Stimulated activated CD8-positive, alpha-beta memory T cell treated with anti-CD3 and anti-CD28 coated beads, Interleukin-15, amount 100 ng/mL, for 24 hours (primary cell): Measurements from ENCODE around the gene NFE2L2.
"Not testable (repeated sequence)": the region's sequence is repeated elsewhere in the genome, so short reads cannot be mapped to it uniquely, and the experiment has no call there.

ENCODE experiments used
- DNase-seq: peaks from one replicate; pipeline ENCODE4 v3.0.0-alpha.2; 2020; ENCODE audit warnings: low read depth

The NFE2L2 gene

DNA sequence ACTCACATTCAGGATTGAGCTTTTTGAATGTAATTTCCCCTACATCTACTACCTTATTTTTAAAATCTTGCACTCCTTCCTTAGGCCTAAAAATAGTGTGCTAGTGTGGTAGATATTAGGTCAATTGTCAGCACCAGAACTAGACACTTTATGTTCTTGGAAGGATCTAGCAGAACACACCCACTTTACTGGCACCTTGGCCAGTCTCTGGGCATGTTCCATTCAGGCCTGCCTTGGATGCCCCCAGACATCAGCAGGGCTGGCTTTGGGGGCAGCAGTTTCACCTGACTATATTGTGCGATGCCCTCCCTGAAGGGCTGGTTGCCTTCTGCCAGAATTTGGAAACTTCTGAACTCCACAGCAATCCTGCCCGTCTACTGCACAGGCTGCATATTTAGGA is 15.3 kb upstream of the NFE2L2 start:
- DNase-seq = no peak

DNA sequence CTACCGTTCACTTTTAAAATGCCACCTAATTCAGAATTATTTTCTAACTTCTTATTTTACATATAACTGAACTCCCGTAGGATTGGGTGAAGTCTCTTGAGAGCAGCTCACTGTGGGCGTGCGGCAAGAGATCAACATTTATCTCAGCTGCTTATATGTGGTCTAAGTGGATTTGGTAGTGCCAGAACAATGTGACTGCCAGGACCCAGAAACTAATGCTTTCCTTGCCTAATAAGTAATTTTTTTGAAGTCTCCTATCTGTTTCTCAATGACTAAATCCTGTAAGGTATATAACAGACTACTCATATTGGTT is 11.2 kb upstream of the NFE2L2 start:
- DNase-seq = no peak

DNA sequence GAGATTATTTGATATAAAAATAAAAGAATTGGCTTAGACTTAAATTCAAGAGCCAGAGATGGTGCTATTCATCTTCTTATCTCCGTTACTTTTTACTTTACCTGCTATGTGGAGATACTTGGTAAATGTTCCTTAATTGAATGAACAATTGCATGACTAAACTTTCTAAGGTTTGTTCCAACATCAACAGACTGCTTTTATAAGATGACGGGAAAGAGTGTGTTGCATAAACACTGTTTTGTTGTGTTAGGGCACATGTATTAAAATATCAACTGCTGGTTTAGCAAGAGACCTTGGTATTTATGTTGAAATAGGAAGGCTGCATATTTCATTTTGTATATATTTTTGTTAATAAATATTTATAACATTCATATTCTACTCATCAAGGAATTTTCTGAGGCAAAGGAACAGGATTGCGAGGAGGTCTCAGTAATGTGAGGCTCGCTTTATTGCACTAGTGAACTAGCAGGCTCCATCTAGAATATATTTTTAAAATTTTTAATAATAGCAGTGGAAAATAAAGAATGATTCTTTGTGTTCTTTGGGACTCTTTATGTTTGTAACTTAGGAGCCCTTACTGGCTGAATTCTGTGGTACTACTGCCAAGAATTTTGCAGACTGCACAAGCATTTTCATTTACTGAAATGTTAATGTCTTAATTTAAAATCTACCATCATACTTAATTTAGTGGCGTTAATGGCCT is 10.7 kb upstream of the NFE2L2 start:
- DNase-seq = no peak

DNA sequence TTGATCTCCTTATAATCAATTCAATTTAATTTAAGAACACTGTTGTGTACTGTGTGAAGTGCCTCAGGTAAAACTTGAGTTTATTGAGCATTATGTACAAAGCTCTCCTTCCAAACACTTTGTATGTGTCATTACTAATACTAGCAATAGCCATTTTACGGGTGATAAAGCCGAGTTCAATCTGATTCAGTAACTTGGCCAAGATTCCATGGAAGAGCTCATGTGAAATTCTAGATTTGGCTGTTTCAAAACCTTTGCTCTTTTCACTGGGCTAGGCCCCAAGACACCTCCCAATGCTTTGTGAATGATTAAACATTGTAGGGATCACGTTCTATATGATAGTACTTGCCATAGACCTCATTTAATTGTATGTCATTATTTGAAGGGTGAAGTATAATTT is 8.9 kb upstream of the NFE2L2 start:
- DNase-seq = no peak

DNA sequence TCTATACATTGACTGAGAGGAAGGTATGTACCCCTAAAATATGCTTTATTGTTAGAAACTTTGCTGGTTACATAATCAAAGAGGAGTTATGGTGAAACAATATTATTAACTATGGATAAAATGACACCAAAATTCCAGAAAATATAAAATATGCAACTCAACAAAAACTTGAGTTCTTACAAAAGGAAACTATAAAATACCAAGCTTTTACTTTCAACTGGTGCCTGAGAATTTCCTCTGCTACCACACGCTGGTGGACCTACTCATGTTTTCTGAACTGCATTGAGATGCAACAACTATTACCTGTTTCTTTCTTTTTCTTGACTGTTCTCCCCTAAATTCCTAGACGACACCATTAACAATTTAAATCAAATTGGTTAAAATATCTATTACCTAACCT is 8.2 kb upstream of the NFE2L2 start:
- no peak for DNase-seq

DNA sequence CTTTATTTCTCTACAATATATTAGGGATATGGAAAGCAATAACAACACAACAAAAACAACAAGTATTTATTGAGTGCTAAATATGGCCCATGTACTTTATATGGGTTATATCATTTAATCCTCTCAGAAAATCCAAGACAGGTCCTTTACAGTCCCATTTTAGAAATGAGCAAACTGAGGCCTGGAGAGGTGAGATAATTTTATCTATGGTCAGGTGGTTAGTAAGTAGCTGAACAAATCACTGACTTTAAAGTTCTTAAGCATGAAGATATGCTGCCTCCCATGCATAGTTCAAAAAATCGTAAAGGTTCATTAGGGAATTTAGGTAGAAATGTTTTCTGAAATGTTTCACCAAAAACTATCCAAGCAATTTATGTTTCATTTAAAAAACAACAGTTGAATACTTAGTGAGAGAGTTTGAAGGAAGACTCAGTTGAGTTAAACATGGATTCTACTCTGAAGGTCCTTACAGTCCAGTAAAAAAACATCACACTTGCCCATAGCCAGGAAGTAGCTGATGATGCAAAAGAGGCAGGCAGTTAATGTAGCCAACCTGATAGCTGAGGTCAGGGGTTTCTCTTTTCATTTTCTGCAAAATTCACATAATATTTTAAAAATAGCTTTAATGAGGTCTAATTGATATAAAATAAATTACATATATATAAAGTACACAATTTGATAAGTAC is 7.6 kb upstream of the NFE2L2 start:
- DNase-seq = no peak

DNA sequence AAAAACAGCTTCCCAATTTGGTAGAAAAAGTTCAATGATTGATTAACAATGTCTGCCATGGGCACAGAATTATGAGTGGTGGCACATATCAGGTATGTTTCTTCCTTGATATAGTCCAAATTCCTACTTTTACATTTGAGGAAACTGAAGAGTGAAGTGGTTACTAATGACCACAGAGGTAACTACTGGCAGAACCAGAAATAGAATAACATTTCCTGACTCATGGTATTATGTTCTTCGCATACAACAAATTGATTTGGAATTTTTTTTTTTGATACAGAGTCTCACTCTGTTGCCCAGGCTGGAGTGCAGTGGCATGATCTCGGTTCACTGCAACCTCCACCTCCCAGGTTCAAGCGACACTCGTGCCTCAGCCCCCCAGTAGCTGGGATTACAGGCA is 6.0 kb upstream of the NFE2L2 start:
- no peak for DNase-seq

DNA sequence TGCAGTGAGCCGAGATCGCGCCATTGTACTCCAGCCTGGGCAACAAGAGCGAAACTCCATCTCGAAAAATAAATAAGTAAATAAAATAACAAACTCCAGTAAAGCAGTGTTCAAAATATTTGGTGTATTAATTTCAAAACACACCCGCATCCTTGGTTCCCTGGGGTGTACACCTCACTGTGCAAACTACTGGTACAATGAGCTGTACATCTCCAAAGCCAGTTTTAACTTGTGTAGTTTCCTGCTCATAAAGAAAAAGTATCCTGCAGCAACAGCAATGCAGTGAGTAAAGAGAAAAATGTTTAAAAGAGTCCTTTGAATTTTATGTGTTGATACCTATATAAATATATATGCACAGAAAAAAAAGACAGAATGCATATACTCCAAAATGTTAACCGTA is 4.4 kb upstream of the NFE2L2 start:
- no peak for DNase-seq

DNA sequence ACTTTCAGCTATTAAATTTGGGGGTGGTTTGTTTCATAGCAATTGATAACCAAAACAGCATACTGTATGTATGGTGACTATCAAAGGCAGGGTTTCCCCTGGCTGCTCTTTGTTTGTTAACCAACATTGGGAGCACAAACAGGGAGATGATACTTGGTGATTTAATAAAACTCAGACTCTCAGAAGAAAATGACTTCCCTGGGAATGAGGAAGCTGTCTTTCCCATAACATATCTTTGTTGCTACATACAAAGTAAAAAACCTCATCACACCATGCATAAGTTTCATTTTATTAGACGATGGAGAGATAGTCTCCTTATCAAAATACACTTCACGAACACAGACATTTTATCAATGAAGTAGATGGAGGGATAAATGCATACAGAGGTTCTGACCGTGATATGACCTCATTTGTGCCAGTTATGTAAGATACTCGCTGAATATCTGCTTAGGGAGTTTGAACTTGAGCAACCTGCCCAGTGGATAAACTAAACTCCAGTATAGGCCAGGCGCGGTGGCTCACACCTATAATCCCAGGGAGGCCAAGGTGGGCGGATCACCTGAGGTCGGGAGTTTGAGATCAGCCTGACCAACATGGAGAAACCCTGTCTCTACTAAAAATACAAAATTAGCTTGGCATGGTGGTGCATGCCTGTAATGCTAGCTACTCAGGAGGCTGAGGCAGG is 3.8 kb upstream of the NFE2L2 start:
- DNase-seq = no peak

DNA sequence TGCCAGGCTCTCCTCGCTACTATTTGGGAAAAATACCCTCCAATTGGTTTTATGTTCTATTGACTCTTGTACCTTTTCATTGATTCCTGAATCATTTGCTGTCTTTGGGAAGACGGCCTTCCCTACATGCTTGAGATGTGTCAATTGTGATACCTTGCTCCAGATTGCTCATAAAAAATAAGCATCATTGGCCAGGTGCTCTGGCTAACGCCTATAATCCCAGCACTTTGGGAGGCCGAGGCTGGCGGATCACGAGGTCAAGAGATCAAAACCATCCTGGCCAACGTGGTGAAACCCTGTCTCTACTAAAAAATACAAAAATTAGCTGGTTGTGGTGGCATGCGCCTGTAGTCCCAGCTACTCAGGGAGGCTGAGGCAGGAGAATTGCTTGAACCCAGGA is 2.4 kb upstream of the NFE2L2 start:
- not testable (repeated sequence) for DNase-seq

DNA sequence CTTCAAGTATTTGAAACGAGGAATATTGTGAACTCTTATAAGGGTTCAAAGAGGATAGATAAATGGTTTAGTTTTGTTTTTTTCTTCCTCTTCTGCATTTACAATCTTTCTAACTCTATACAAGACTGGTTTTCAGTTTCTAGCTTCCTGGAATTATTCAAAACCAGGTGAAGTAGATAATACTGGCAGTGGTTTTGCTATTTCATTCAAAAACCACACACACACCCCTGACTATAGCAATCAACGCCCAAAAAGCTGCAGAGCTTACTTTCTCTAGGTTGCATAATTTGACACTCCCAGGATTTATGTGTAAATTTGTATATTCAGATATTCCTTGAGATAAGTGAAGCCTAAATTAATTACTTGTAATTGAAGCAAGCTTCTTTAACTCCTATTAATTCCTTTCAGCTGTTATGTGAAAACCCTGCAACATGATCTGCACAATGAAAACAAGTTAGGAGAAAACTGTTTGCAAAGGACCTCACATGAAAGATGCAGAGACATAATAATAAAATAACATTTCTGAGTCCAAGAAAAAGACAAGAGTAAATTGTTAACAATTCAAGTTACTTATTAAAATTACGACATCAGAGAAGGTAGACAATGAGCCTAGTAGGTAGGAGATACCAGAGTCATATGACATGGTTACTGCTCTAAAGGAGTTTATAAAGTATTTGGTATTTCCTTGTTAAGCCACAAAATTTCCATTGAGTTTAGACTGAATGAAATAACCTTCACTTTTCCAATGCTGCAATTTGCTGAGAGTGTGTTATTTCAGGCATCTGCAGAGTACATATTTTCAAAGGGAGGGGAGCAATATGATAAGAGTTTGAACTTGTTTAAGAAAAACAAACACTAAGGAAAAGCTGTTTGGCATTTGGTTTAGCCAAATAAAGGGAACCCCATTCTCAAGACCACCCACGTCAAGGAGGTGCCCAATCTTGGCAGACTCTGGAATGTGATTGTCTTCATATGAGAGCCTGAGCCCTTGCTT is 1.6 kb upstream of the NFE2L2 start:
- no peak for DNase-seq

DNA sequence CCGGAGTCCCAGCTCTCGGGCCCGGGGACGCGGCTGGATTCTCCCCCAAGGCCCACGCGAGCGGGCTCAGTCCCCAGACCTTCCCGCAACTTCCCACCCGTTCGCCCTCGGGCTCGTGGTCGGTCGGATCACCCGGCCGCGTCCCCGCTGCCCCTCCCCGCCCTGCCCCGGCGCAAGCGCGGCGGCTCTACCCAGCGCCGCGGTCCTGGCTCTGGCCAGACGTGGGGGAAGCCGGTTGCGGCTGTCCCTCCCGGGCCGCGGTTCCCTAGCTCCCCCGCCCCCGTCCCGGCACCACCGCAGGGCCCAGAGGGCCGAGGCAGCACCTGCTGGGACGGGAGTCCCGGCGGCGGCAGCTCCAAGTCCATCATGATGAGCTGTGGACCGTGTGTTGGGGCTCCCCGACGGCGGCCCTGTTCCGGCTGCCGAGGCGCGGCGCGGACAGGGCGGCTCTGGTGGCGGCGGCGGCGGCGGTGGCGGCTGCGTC is 276 bp downstream of the NFE2L2 start:
- no peak for DNase-seq

DNA sequence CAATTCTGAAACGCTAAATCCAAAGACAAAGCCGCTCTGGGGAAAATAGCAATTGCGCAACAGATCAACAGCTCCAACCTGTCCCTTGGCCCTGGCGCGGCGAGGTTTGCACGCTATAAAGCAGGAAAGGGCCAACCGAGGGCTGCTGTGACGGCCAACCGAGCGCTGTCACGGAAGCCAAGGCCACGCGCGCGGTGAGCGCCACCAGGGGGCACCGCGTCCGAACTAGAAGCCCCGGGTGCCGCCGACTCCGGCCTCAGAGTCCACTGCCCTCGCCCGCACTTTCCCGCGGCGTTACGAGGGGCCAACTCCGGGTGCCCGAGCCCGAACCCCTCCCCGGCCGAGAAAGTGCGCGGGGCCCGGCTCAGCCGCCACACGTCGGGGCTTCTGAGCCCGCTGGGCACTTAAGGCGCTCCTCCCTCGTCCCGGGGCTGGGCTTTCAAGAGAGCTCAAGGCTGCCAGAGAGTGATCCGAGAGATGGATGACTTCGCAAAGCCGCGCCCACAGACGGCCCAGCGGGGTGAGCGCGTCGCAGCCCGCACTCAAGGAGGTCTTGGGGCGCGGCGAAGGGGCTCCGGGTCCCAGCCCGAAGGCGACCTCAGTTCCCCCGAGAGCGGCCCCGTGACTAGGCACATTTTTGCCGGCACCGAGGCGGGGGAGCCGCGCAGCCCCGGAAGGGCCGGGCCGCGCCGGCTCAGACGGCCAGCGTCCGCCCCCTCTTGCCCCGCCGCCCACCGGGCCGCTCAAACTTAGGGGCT is 897 bp downstream of the NFE2L2 start:
- peak; percentile 78 for DNase-seq

DNA sequence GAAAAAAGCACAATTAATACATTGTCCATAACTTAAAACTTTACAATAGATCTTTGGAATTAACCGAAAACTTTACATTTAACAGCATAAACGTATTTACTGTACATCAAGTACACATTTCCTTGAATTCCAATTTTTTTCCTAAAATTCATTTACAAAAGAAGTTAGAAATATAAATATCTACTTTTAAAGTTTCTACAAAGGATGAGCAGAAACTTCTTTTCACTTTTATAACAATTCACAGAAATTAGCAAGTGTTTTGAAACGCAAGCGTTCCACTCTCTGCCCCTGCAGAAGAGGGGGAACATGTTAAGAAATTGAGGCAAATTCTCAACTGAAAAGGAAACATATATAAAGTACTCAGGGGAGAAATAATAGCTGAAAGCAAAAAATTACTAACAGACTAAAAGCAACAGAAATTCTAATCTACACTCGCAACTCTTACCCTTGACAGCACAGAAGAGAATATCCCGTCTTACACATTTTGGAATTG is 1.5 kb downstream of the NFE2L2 start:
- DNase-seq = no peak

DNA sequence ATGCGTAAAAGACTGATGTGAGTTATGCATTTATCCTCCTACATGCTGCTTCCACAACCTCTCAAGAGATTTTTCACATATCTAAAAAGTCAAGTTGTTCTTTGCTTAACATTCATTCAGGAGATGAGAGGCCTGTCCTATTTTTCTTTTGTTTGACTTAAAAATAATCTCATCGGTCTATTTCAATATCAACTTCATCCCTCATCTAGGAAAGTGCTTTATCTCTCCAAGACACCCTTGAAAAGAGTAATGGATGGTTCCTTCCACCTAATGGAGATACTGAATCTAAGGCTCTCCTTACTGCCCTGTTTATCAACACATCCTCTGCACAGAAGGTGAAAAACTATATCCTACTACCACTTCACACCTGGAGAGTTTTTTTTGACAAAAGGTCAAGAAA is 2.4 kb downstream of the NFE2L2 start:
- DNase-seq = no peak

DNA sequence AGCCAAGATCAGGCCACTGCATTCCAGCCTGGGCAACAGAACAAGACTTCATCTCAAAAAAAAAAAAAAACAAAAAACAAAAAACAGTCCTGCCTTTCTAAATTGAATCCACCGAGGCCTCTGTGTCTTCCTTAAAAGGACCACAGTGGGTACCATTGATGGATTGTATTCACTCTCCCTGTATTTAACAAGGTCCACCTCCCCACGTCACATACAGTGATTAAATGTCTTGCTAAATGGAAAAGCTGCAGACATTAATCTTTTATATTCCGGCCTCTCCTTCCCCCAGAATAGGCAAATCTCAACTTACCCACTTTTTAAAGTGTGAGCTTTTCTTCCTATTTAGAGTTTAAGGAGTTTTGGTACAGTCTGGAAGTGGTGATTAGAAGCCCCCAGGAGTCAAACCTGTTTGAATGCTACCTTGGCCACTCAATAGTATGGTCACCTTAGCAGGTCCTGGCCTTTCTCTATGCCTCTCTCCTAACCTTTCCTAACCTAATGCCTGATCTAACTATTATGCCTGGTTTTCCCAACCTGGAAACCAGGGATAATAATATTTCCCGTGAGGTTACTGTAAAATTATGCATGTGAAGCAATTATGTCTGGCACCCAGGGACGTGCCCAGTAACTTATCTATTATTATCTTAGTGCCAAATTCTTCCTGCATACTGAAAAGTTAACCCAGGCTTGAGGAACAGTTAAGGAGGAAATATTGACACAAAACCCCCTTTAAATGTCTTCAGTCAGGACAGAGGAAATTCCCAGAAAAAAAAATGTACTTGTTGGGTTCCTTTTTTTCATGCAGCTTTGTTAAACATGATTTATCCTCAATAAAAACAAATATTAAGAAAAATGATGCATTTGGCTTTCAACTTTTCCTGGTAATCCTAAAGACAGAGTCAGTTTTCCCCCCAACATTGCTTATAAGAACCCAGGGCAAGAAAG is 3.1 kb downstream of the NFE2L2 start:
- DNase-seq = no peak

DNA sequence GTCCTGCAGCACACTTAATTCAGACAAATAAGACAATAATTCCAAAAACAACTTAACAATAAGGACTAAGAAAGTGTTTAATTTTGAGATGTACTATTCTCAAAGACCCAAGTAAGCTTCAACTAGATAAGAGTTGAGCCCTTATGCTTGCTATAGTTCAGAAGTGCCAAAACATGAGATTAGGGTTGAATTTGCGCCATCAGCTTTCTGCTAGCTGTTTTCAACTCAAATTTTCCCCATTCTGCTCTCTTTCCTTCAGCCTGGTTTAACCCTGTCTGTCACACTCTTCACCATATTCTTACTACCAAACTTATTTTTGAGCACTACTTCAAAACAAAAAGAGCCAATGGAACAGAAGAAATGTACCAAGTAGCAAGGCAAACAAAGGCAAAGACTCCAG is 4.1 kb downstream of the NFE2L2 start:
- DNase-seq = no peak

DNA sequence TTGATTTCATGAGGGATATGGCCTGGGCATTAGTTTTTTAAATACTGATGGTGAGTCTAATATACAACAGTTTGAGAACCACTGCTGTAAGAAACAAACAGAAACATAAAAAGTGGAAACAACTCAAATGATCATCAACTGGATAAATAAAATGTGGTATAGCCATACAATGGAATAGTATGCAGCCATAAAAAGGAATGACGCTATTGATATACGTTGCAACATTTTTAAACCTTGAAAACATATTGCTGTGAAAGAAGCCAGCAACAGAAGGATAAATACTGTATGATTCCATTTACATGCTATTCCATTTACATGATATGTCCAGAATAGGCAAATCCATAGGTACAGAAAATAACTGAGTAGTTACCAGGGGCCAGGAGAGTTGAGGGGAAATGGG is 6.5 kb downstream of the NFE2L2 start:
- DNase-seq = no peak

DNA sequence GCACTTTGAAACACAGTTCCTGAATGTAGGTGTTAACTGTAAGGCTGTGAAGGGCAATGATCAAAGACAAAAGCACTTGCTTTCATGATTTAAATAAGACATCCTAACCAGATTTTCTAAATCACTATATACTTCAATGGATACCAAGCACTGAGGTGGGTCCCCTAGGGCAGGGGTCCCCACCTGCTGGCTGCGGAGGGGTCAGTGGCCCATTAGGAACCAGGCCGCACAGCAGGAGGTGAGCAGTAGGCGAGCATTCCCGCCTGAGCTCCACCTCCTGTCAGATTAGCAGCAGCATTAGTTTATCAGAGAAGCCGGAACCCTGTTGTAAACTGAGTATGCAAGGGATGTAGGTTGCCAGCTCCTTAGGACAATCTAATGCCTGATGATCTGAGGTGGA is 7.1 kb downstream of the NFE2L2 start:
- DNase-seq = no peak

DNA sequence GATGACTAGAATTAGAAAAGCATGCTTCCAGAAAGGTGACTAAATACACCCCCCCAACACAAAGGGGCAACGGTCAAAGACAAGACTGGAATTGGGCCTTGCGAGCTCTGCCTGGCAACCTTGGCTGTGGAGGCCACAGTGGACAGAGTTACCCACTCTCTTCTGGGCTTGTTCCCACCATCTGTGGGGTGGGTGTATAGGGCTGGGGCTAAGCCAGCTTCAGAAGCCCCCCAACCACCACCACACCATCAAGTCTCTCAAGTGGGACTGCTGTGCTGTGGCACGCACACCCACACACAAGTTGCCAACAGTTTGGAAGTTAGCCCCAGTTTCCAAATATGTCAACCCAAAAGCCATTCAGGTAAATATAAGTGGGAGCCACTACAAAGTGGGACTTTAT is 7.8 kb downstream of the NFE2L2 start:
- DNase-seq = no peak
